GM18511 (cell line): Measurements from ENCODE around the gene RPS3A.
"Not testable (repeated sequence)": the region's sequence is repeated elsewhere in the genome, so short reads cannot be mapped to it uniquely, and the experiment has no call there.

Source experiments
- ATAC-seq: cut with Tn5 transposase; IDR thresholded peaks from one replicate; pipeline ENCODE4 v1.9.1; 2021; ENCODE audit warnings: mild to moderate bottlenecking, moderate library complexity; ENCODE audit not compliant: unreplicated experiment

The RPS3A gene

DNA sequence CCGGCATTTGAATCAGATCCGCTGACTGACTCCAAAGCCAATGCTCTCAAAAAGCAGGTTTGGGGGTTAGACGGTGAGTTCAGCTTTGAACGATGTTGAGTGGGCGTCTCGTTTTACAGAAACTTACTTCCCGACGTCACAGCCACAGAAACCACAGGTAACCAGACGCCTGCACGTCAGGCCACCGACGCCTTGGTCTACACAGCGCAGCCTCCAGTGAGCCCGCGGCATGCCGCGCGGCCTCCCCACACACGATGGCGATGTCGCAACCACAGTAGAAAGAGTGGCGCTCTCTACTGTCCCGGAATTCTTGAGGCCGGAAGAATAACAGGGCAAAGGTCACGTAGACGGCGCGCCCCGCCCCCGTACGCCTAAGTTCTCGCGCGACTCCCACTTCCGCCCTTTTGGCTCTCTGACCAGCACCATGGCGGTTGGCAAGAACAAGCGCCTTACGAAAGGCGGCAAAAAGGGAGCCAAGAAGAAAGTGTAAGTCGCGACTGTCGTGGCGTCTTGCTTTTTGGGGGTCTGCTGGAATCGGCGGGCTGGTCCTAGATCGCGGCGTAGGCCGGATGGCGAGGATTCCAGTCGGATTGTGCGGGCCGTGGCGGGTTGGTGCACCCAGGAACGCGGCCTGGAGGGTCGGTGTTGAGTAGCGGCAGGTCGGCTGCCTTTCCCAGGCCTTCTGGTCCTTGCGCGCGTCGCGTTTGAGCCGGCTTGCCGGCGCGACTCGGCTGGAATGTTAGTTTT lies at the start of gene RPS3A:
RPS3A (plus strand) TSS at position 400 of the 747 bp plus-strand sequence; CDS start at position 425, 25 bp downstream.
- ATAC-seq: peak; percentile 94

- ATAC-seq: peak; percentile 9
Measured at GRCh38 chr4:151052785-151053184, 46.6 kb upstream of the RPS3A start.

DNA sequence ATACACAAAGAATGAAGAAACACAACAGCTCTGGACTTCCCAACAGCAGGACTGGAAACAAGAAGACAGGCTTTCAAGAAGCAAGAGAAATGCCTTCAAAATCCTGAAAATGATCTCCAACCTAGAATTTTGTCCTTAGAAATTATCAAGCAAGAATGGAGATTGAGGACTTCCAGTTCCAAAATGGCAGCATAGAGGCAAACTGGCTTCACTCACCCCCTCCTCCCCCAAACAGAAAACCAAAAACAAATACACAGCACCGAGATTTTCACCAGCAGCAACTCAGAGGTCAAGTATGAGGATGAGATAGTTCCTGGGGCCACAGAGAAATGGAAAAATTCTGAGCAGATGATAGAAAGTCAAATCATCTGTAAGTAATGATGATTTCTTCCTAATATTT lies 43.9 kb upstream of the RPS3A start:
- no peak for ATAC-seq

DNA sequence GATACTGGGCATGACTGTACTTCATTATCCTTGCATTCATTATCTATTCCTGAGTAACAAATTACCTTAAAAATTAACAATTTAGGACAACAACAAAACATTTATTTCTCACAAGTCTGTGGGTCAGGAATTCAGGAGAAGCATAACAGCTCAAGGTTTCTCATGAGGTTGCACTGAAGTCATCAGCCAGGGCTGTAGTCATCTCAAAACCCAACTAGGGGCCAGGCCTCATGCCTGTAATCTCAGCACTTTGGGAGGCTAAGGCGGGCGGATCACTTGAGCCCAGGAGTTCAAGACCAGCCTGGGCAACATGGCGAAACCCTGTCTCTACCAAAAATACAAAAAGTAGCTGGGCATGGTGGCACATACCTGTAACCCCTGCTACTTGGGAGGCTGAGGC lies 36.3 kb upstream of the RPS3A start:
- ATAC-seq: not testable (repeated sequence)

DNA sequence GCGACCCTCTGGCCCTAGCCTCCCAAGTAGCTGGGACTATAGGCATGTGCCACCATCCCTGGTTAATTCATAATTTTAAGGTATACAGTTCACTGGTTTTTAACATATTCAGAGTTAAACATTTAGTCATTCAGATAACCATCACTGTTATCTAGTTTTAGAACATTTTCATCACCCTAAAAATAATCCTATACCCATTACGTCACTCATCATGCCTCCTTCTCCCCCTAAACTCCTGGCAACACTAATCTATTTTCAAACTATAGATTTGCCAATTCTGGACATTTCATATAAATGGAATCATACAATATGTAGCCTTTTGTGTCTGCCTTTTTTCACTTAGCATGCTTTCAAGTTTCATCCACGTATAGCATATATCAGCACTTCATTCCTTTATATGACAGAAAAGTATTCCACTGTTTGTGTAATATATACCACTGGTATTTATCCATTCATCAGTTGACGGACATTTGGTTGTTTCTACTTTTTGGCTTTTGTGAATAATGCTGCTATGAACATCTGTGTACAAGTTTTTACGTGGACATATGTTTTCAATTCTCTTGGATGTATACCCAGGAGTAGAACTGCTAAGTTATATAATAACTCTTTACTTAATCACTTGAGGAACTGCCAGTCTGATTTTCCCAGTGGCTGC lies 32.0 kb upstream of the RPS3A start:
- no peak for ATAC-seq

DNA sequence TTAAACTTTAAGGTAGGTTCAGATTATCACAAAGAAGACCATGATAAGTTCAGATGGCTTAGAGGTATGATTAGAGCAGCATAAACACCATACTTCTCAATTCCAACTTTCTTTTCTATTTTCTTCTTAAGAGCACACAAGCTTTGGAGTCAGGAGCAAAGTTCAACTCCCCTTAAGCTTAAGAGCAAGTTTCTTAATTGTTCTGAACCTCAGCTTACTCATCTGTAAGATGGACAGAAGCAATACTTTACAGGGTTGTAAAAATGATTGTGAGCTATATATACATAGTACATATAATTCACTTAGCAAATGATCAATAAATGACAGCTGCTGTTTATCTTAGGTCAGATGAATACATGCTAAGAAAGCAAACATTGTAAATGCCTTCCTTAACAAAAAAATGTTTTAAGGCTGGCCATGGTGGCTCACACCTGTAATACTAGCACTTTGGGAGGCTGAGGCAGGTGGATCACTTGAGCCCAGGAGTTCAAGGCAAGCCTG lies 25.0 kb upstream of the RPS3A start:
- no peak for ATAC-seq

- not testable (repeated sequence) for ATAC-seq
Measured at GRCh38 chr4:151077978-151078377, 21.4 kb upstream of the RPS3A start.

GRCh38 chr4:151087467-151087866 lies 12.0 kb upstream of the RPS3A start:
- ATAC-seq: no peak

DNA sequence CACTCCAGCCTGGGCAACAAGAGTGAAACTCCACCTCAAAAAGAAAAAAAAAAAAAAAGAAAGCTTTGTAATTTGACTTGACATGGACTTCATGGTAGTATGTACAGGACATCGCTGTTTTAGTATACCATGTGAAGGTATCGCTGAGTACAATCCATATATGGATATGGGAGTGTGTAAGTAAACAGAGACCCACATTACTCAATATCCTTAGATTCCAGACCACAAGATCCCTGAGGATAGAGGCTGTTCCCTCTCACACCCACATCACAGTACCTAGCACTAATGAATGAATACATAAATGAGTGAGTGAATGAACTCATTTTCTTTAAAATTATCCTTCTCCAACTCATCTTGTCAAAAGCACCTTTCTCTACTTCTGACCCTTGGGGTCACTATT lies 8.4 kb upstream of the RPS3A start:
- ATAC-seq: no peak

DNA sequence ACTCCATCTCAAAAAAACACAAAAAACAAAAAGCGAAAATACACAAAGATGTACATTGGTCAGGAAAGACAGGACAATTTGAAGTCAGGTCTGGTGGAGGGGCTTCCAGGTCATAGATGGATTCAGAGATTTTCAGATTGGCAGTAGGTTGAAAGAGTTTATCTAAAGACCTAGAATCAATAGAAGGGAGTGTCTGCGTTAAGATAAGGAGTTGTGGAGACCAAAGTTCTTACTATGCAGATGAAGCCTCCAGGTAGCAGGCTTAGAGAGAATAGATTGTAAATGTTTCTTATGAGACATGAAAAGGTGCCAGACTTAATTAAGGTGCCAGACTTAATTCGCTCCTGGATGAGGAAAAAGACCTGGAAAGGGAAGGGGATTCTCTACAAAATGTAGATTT lies 6.9 kb upstream of the RPS3A start:
- no peak for ATAC-seq

DNA sequence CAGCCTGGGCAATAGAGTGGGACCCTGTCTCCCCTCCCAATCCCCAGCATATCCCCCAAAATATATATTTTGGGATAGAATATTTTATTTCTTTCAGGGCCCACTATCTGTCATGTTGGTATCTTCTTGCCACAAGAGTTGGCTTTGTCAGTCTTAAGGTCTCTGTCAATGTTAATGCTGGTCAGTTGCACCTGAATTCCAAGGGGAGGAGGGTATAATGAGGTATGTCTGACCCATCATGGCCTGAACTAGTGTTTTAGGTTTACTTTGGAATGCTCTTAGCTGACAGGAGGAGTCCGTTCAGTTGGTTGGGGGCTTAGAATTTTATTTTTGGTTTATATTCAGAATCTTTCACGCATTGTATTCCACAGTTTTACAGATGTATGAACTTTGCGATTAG lies 6.2 kb upstream of the RPS3A start:
- ATAC-seq: no peak

DNA sequence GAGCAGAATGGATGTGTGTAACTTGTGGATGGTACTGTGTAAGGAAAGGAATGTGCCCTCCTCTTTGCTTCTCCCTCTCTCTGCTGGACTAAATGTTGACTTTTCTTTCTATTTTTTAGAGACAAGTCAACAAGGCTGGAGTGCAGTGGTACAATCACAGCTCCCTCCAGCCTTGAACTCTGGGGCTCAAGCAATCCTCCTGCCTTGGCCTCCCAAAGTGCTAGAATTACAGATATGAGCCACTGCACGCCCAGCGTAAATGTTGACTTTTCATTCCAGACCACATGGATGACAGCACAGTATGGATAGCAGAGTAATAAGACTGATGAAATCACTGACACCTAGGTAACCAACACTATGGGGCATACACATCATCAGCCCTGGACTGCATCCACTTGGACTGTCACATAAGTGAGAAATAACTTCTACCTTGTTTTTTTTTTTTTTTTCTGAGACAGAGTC lies 5.1 kb upstream of the RPS3A start:
- no peak for ATAC-seq

- ATAC-seq: no peak
Measured at GRCh38 chr4:151095142-151095541, 4.3 kb upstream of the RPS3A start.

- no peak for ATAC-seq
Measured at GRCh38 chr4:151097759-151098158, 1.7 kb upstream of the RPS3A start.

- ATAC-seq: no peak
Measured at GRCh38 chr4:151098979-151099228, 524 bp upstream of the RPS3A start.

DNA sequence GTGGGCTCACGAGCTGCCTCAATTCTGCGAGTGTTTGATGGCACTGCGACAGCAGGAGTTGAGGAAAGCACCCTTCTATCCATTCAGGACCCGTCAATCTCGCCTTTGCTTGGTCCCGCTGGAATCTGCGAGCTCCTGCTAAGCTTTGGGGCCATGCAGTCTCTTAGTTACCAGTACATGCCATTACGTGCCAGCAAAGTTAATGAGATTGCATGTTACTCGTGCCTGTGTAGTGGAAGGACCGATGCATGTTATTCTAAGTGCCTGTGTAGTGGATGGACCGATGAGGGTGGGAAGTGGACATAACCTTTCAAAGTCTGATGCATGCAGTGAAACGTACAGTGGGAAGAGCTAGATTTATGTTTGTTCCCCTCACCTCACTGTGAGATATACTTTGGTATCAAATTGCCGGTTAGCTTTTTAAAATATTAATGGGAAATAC lies 569 bp downstream of the RPS3A start:
- peak; percentile 1 for ATAC-seq

DNA sequence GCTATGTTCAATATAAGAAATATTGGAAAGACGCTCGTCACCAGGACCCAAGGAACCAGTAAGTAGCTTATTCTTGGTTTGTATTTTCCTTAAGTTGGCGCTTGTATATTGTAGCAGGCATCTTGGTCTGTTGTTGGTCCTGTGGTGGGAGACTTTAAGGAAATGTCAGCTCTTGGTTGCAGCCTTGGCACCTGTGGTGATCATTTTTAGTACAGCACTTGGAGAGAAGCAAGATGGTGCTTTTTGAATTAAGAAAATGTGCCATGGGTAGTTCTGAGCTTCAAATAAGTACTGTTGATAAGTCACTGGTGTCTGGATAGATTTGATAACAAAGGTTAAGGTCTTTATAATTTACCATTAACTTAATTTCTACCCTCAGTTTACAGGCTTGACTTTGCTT lies 1.1 kb downstream of the RPS3A start:
- no peak for ATAC-seq

DNA sequence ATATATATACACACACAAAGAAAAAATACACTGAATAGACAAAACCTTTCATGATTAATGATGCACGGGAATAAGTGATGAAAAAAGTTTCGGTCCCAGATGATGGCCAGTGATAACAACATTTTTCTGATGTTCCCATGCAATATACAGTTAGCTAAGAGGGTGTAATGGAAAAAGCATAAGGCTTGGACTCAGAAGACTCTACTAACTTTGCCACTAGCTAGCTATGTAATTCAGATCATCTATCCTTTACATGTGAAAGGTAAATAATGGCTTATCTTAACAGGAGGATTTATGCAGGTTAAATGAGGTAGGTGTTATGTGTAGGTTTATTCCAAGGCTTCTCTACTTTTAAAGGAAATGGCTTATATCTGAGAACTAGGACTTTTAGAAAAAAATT lies 4.3 kb downstream of the RPS3A start:
- no peak for ATAC-seq

DNA sequence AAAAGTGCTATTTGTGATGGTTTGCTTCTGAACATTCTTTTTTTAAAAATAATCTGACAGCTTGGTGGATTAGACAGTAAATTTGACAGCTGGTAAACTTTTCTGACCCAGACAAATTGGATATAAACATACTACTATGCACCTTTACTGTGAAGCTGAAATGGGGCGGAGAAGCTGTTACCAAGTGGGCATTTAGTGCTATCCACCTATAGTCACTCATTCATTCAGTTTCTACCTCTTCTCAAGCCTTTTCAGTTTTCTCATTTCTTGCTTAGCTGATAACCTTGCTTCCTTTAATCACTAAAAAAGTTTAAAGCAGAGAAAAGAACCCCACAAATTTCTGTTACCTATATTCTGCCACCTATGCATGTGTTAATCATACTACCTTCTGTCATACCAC lies 5.2 kb downstream of the RPS3A start:
- ATAC-seq: no peak

GRCh38 chr4:151105454-151106032 lies 6.1 kb downstream of the RPS3A start:
- no peak for ATAC-seq

DNA sequence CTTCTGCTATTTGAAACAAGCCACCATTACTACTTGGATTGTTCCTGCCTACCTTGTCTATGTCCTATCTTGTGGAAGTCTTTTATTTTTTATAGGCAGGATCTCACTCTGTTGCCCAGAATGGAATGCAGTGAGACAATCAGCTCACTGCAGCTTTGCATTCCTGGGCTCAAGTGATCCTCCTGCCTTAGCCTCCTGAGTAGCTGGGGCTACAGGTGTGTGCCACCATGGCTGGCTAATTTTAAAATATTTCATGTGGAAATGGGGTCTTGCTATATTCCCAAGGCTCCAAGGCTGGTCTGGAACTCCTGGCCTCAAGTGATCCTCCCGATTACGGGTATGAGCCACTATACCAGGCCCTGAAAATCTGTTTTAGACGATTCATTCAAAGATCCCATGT lies 7.6 kb downstream of the RPS3A start:
- no peak for ATAC-seq

DNA sequence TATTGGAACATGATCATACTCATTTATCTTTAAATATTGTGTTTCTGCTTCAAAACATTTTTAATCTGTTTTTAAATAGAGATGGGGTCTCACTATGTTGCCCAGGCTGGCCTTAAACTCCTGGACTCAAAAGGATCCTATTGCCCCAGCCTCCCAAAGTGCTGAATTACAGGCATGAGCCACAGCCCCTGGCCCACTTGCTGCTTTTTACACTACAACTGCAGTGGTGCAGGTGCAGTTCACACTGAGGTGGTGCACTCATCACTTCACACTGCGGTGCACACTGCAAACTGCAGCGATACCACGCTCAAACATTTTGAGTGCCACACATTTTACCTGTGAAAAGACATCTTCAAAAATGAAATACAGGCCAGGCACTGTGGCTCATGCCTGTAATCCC lies 10.8 kb downstream of the RPS3A start:
- ATAC-seq: no peak
